Nephron (organoid): ENCODE data around the gene TDRD7.

Source experiments
- H3K27ac Mint-ChIP-seq, 3 experiments: 2 replicates each; pipeline ENCODE4 v1.8.0; 2020; ENCODE audit warnings: mixed read lengths in 3 of 3, mild to moderate bottlenecking in 2 of 3, moderate library complexity in 1 of 3
- H3K27me3 Mint-ChIP-seq: 2 replicates; pipeline ENCODE4 v1.8.0; 2021; ENCODE audit warnings: low read depth, mild to moderate bottlenecking, moderate library complexity, mixed read lengths
- H3K36me3 Mint-ChIP-seq: 2 replicates; pipeline ENCODE4 v1.8.0; 2020; ENCODE audit warnings: low read depth, mixed read lengths
- H3K4me1 Mint-ChIP-seq: 2 replicates; pipeline ENCODE4 v1.8.0; 2020; ENCODE audit warnings: mixed read lengths
- H3K4me3 Mint-ChIP-seq, 3 experiments: 2 replicates each; pipeline ENCODE4 v1.8.0; 2020; ENCODE audit warnings: mild to moderate bottlenecking in 3 of 3, mixed read lengths in 3 of 3, moderate library complexity in 2 of 3
- H3K9me3 Mint-ChIP-seq: 2 replicates; pipeline ENCODE4 v1.8.0; 2020; ENCODE audit warnings: mixed read lengths
- TF ChIP-seq, protein P1 (sequence below), 3 experiments: fragments of 200-600 bp; sonication (generic); IDR thresholded peaks; one replicate each; pipeline ENCODE4 v1.5.0; 2021; ENCODE audit warnings: antibody characterized with exemption in 3 of 3; ENCODE audit not compliant: unreplicated experiment in 3 of 3

TDRD7 gene

DNA sequence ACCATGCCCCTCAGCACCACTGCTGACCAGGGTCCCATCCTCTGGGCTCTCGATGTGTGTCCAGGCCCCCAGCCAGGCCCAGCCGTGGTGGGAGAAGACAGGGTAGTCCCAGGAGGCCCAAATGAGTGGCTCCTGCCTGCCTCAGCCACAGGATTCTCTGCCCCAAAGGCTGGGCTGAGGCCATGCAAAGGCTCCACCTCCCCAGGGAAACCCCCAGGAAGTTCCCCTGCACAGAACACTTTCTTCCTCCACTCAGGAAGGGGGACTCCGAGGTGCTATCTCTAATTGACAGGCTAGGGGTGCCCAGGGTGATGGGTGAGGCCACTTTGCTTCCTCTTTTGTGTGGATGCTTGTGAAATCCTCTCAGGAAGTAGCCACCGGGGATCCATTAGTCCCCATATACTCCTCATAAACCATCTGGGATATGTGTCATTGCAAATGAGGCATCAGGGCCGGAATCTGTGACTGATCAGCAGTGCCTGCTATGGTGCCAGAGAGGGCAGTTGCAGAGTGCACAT, 23.1 kb upstream of the TDRD7 start:
- Mint-ChIP-seq H3K4me1 (no peaks in the 10 kb centered on the region), H3K9me3 (no peaks in the 10 kb centered on the region), H3K36me3 (no peaks in the 10 kb centered on the region), H3K4me3 (no peak overlapping the region), H3K27me3 (peaks cover 23% of the 10 kb centered on the region), H3K27ac (no peak overlapping the region)
- TF ChIP-seq, protein P1, sequence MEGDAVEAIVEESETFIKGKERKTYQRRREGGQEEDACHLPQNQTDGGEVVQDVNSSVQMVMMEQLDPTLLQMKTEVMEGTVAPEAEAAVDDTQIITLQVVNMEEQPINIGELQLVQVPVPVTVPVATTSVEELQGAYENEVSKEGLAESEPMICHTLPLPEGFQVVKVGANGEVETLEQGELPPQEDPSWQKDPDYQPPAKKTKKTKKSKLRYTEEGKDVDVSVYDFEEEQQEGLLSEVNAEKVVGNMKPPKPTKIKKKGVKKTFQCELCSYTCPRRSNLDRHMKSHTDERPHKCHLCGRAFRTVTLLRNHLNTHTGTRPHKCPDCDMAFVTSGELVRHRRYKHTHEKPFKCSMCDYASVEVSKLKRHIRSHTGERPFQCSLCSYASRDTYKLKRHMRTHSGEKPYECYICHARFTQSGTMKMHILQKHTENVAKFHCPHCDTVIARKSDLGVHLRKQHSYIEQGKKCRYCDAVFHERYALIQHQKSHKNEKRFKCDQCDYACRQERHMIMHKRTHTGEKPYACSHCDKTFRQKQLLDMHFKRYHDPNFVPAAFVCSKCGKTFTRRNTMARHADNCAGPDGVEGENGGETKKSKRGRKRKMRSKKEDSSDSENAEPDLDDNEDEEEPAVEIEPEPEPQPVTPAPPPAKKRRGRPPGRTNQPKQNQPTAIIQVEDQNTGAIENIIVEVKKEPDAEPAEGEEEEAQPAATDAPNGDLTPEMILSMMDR (IDR thresholded peaks at IDR 0.05; ENCODE audit: unreplicated experiment in 3 of 3), result no peak

DNA sequence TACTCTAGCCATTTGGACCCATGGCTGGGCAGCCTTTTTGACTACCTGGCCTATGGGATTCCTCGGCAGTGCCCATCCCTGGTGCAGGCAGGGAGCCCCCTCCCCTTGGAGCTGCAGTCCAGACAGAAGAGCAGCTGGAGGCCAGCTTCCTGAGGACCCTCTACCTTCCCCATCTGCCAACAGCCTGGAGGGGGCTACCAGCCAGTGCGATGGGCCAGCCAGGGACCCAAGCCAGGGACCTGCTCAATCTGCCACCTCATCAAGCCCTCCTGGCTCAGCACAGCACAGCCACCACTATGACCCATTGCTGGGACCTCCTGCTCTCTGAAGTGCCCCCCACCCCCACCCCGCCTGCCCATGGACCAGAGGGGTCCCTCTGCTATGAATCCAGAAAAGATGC, 22.6 kb upstream of the TDRD7 start:
- H3K27me3 Mint-ChIP-seq, result peaks cover 23% of the 10 kb centered on the region
- no peaks in the 10 kb centered on the region for H3K36me3 Mint-ChIP-seq
- no peaks in the 10 kb centered on the region for H3K9me3 Mint-ChIP-seq
- TF ChIP-seq, protein P1 (IDR thresholded peaks at IDR 0.05; ENCODE audit: unreplicated experiment in 3 of 3), result no peak
- H3K27ac Mint-ChIP-seq, result no peak overlapping the region
- no peaks in the 10 kb centered on the region for H3K4me1 Mint-ChIP-seq
- H3K4me3 Mint-ChIP-seq, result no peak overlapping the region

DNA sequence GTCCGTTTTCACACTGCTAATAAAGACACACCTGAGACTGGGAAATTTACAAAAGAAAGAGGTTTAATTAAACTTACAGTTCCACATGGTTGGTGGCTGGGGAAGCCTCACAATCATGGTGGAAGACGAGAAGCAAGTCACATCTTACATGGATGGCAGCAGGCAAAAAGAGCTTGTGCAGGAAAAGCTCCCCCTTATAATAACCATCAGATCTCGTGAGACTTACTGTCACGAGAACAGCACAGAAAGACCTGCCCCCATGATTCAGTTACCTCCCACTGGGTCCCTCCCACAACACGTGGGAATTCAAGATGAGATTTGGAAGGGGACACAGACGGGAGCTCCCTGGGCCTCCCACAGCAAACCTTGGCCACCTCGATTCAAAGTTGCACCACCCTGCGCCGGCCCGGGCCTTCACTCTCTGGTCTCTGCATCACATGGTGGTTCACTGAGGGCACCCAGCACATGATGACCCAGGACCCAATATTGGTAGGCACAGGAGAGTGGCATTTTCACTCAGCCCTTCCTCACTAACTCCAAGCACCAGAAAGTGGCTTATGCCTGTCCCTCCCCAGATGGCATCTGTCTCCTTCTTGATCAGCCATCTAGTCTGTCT, 21.0 kb upstream of the TDRD7 start:
- H3K36me3 Mint-ChIP-seq, result no peaks in the 10 kb centered on the region
- TF ChIP-seq, protein P1 (IDR thresholded peaks at IDR 0.05; ENCODE audit: unreplicated experiment in 3 of 3), result no peak
- H3K27me3 Mint-ChIP-seq, result peaks cover 36% of the 10 kb centered on the region
- no peaks in the 10 kb centered on the region for H3K9me3 Mint-ChIP-seq
- no peak overlapping the region for H3K27ac Mint-ChIP-seq
- H3K4me3 Mint-ChIP-seq, result no peak overlapping the region
- H3K4me1 Mint-ChIP-seq, result no peaks in the 10 kb centered on the region

DNA sequence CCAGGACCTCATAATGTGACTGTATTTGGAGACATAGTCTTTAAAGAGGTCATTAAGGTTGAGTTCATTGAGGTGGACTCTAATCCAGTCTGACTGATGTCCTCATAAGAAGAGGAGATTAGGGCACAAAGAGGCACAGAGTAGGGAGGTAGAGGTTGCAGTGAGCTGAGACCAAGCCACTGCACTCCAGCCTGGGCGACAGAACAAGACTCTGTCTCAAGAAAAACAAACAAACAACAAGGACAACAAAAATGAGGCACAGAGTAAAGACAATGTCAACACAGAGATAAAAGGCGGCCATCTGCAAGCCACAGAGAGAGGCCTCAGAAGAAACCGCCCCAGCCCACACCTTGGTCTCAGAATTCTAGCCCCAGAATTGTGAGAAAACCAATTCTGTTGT, 17.0 kb upstream of the TDRD7 start:
- TF ChIP-seq, protein P1 (IDR thresholded peaks at IDR 0.05; ENCODE audit: unreplicated experiment in 3 of 3), result no peak
- Mint-ChIP-seq H3K27me3 (peaks cover 27% of the 10 kb centered on the region), H3K4me3 (no peak overlapping the region), H3K27ac (no peak overlapping the region), H3K36me3 (no peaks in the 10 kb centered on the region), H3K9me3 (no peaks in the 10 kb centered on the region), H3K4me1 (no peaks in the 10 kb centered on the region)

DNA sequence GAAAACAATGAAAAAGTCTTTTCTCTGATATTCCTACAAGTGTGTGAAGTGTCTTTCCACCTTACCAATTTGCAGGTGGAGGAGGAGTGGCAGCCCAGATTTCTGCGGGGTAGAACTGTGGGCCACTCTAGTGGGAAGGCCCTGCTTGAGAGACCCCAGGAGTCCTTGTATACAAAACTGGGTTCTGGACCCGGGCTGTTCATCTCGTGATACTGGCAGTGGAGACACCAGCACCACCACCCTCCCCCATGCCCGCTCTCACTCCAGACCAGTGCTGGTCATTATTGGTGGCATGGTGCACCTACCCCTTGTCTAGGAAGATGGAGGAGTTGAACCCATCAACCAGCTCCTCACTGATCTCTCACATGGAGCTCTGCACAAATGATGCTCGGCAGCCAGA, 16.2 kb upstream of the TDRD7 start:
- TF ChIP-seq, protein P1 (IDR thresholded peaks at IDR 0.05; ENCODE audit: unreplicated experiment in 3 of 3), result no peak
- H3K9me3 Mint-ChIP-seq, result no peaks in the 10 kb centered on the region
- no peaks in the 10 kb centered on the region for H3K36me3 Mint-ChIP-seq
- peaks cover 23% of the 10 kb centered on the region for H3K27me3 Mint-ChIP-seq
- no peak overlapping the region for H3K4me3 Mint-ChIP-seq
- H3K27ac Mint-ChIP-seq, result no peak overlapping the region
- no peaks in the 10 kb centered on the region for H3K4me1 Mint-ChIP-seq

DNA sequence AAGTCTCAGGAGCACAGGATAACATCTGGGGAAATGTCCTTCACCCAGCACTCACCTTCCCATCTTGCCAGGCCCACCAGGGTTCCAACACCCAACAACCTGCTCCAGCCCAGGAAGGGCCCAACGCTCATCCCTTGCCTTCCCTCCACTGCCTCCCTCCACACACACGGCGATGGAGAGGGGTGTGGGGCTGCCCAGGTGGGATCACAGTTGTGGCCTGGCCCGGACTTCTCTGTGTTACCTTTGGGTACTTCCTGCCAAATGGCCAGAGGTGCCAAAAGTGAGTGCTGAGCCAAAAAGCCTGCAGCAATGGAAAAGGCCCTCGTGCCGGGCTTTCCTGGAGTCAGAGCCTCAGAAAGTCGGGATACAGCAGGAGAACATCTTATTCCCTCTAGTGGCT, 15.6 kb upstream of the TDRD7 start:
- Mint-ChIP-seq H3K27me3 (peaks cover 23% of the 10 kb centered on the region), H3K4me3 (no peak overlapping the region), H3K36me3 (no peaks in the 10 kb centered on the region), H3K4me1 (no peaks in the 10 kb centered on the region), H3K27ac (no peak overlapping the region), H3K9me3 (peaks cover 1% of the 10 kb centered on the region)
- TF ChIP-seq, protein P1 (IDR thresholded peaks at IDR 0.05; ENCODE audit: unreplicated experiment in 3 of 3), result no peak
